NCI-H128 (cell line): ENCODE results near the gene BLVRB.
"Not testable (repeated sequence)": the region's sequence is repeated elsewhere in the genome, so short reads cannot be mapped to it uniquely, and the experiment has no call there.

Experiments
- DNase-seq: peaks from one replicate; lab custom pipeline; 2025; ENCODE audit not compliant: unreplicated experiment; lab: John Stamatoyannopoulos, UW

The BLVRB gene

DNA sequence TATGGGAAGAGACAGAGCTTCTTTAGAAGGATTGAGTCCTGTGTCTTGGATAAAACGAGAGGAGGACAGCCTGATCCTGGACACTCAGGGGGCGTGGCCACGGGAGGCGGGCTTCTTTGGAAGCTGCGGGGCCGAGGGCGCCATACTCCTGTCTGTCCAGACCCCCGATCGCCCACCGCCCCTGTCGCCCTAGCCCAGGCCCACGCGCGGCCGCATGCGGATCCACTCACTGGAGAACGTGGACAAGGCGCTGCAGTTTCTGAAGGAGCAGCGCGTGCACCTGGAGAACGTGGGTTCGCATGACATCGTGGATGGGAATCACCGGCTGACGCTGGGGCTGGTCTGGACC, 24.3 kb upstream of the BLVRB start:
- no peak for DNase-seq

DNA sequence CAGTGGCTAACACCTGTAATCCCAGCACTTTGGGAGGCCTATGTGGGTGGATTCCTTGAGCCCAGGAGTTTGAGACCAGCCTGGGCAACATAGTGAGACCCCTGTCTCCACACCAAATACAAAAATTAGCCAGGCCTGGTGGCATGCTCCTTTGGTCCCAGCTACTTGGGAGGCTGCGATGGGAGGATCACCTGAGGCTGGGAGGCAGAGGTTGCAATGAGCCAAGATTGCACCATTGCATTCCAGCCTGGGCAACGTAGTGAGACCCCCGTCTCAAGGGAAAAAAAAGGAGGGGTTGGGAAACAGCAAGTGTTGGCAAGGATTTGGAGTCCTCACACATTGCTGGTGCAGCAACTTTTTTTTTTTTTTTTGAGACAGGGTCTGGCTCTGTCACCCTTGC, 20.5 kb upstream of the BLVRB start:
- DNase-seq: no peak

DNA sequence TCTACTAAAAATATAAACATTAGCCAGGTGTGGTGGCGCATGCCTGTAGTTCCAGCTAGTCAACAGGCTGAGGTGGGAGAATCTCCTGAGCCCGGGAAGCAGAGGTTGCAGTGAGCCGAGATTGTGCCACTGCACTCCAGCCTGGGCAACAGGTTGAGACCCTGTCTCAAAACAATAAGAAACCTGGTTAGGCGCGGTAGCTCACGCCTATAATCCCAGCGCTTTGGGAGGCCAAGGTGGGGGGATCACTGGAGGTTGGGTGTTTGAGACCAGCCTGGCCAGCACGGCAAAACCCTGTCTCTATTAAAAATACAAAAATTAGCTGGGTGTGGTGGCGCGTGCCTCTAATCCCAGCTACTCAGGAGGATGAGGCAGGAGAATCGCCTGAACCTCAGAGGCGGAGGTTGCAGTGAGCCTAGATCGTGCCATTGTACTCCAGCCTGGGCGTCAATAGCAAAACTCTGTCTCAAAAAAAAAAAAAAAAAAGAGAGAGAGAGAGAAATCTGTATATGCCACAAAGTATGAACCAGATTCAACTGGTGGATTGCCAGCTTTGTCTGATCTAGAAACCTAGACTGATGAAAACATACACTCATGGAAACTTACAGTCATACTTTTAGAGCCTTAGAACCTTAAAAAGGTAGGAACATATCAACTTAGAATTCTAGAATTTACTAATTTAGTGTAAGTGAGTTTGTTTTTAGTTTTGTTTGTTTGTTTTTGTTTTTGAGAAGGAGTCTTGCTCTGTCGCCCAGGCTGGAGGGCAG, 10.5 kb upstream of the BLVRB start:
- not testable (repeated sequence) for DNase-seq

DNA sequence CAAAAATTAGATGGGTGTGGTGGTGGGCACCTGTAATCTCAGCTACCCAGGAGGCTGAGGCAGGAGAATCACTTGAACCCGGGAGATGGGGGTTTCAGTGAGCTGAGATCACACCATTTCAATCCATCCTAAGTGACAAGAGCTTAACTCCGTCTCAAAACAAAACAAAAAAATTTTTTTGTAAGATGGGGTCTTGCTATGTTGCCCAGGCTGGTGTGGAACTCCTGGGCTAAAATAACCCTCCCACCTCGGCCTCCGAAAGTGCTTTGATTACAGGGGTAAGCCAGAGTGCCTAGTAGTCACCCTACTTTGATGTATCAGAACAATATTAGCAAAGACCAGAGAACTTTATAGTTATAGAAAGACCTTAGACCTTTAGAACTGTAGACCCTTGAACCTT, 9.2 kb upstream of the BLVRB start:
- no peak for DNase-seq

DNA sequence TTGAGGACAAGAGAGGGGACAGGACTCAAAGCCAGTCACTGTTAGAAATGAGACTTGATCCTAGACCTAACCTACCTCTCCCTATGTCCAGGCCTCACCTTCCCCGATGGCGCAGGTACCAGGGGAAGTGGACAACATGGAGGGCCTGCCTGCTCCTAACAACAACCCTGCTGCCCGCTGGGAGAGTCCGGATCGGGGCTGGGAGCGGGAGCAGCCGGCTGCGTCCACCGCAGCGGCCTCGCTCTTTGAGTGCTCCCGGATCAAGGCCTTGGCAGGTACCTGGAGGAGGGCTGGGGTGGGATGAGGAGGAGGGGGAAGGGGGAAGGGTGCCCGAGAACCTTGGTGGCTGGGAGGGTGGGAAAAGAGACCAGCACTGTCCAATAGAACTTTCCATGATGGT, 7.0 kb upstream of the BLVRB start:
- no peak for DNase-seq

DNA sequence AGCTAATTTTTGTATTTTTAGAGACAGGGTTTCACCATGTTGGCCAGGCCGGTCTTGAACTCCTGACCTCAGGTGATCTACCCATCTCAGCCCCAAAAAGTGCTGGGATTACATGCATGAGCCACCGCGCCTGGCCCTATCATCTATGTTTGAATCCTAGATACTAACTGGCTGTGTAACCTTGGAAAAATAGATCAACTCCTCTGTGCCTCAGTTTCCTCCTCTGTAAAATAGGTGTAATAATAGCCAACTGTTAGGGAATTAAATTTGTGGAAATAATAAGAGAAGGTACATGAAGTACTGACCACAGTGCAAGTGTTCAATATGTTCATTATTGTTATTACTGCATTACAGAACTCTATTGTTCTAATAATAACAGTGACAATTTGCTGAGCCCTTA, 5.6 kb upstream of the BLVRB start:
- DNase-seq: no peak

DNA sequence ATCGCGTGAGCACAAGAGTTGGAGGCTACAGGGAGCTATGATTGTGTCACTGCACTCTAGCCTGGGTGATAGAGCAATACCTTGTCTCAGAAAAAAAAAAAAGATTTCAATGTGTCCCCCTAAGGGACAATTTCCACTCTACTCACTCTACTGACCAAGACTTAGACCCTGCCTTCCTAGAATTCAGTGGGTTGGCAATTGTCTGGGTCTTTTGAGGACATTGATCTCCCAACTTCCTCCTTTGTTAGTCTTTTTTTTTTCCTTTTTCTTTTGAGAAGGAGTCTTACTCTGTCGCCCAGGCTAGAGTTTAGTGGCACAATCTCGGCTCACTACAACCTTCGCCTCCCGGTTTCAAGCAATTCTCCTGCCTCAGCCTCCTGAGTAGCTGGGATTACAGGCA, 3.5 kb upstream of the BLVRB start:
- no peak for DNase-seq

DNA sequence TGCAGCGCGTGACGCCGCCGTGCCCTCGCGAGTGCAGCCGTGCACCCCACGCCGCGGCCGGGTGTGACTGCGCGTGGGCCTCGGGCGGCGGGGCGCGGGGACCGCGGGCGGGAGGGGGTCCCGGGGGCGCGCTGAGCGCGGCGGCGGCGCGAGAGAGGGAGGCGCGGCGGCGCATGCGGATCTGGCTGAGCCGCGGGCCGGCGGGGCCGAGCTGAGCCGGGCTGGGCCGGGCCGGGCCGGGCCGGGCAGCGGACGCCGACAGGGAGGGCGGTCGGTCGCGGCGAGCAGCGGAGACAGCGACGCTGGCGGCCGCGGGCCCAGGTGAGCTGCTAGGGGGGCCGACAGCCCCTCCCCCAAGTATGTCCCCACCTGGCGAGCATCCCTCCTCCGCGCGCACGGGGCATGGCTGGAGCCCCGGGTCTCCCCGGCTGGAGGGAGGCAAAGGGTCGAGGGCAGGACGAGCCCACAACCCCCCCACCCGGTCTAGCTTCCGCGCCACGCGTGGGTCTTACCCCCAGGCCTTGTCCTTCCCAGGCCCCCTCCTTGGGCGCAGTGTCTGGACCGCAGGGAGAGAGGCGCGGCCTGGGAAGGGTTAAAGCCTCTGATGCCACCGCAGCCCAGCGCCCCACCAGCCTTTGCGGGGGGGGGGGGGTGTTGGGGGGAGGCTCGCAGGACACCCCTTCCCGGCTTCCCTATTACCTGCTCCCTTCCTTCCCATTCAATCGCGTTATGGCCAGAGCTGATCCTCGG, 1.6 kb upstream of the BLVRB start, which contains the start of gene SPTBN4:
TSS of gene SPTBN4 (plus strand) at position 17 of the 750 bp plus-strand sequence. CDS start 5,621 bp downstream, outside the sequence.
- no peak for DNase-seq

DNA sequence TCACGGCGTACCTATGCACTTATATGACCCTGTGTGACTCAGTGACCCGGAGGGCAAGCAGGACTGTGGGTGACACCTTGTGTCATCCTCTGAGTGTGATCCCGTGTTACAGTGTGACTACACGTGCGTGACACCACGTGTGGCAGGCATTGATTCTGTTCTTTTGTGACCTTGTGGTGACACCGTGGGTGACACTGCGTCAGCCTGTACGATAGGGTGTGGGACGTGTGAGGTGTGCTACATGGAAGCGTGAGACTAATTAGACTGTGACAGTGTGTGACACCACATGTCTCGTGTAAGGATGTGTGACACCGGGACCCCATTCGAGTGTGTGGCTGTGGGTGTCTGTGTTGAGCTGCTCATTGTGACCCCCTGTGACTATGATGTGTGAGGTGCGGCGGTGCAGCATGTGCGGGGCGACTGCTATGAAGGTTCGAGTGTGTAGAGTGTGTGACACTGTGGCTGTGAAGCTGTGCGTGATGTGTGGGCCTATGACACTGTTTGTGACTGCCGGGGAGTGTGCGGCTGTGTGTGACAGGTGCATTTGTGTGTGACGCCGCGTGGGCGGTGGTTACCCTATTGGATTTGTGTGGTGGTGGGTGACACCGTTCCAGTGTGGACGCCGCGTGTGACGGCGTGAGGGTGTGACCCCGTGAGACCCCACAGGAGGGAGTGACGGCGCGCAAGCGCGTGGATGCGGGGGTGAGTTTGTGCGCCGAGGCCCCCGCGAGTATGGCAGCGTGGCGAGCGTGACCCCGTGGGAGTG, 857 bp upstream of the BLVRB start:
- DNase-seq: no peak

DNA sequence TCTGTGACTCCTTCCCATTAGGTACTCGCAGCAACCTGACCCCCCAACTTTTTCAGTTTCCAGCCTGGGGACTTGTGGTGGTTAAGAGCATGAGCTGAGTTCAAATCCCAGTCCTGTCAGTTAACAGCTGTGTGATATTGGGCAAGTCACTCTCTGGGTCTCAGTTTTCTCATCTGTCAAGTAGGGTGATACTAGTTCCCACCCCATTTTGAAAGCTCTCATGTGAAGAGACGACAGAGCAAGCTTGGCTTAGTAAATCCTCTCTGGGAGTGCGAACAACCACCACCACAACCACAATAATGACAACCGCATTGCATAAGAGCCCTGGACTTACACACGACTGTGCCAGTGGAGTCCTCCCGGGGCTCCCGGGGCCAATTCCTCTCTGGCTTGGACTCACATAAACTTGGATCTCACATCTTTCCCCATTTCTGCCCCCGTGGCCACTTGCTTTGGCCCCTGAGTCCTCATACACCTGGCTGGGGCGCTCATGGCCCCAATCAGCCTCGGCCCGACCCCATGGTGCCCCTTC, 454 bp downstream of the BLVRB start:
- no peak for DNase-seq

DNA sequence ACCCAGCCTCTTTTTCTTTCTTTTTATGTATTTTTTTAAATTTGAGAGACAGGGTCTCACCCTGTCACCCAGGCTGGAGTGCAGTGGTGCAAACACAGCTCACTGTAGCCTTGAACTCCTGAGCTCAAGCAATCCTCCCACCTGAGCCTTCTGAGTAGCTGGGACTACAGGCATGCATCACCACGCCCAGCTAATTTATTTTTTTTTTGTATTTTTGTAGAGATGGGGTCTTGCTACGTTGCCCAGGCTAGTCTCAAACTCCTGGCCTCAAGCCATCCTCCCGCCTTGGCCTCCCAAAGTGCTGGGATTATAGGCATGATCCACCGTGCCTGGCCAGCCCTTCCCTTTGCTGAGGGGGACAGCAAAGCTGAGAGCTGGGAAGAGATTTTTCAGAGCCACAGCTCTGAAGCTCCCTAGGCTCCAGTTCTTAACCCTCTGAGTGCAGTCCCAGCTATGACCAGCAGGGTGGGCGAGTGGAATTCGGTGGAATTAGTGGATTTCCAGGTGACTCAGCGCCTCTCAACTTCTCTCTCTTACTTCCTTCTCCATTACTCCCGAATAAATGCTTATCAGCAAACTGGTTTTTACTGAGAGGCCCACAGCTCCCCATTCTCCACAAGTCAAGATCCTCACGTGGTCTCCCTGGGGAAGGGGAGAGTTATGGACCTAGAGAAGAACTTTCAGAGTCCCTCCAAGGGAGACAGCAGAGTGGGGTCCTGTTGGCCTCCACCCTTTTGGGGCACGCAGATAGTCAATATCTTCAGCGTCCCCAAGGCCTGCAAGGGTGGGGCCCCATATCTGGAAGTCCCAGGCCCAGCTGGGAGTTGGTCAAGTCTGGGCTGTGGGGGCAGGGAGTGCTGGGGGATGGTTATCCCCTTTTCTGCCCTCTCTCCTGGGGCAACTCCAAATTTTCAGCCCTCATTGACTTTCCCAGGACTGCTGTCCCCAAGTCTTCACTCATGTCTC, 1.2 kb downstream of the BLVRB start:
- peak; percentile 33 for DNase-seq

DNA sequence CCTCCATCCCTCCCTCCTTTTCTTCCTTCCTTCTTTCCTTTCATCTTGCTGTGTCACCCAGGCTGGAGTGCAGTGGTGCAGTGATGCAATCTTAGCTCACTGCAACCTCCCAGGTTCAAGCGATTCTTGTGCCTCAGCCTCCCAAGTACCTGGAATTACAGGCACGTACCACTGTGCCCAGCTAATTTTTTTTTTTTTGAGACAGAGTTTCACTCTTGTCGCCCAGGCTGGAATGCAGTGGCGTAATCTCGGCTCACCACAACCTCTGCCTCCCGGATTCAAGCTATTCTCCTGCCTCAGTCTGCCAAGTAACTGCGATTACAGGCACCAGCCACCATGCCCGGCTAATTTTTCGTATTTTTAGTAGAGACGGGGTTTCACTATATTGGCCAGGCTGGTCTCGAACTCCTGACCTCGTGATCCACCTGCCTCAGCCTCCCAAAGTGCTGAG, 1.9 kb downstream of the BLVRB start:
- DNase-seq: not testable (repeated sequence)

DNA sequence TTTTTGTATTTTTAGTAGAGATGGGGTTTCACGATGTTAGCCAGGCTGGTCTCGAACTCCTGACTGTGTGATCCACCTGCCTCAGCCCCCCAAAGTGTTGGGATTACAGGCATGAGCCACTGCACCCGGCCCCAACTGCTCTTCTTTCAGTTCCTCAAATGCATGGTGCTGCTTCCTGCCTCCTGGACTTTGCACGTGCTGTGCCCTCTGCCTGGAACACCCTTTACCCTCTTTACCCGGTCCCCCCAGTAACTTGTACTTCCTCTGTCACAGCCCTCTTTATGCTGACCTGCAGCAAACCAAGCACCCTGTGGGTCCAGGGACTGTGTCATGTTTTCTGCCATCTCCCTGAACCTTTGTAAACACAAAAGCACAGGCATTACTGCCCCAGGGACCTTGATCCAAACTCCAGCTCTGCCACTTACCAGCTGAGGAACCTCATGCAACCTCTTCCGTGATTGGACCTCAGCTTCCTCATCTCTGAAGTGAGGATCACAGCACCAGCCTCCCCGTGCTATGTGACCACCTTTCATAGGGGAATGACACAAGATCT, 3.8 kb downstream of the BLVRB start:
- no peak for DNase-seq

DNA sequence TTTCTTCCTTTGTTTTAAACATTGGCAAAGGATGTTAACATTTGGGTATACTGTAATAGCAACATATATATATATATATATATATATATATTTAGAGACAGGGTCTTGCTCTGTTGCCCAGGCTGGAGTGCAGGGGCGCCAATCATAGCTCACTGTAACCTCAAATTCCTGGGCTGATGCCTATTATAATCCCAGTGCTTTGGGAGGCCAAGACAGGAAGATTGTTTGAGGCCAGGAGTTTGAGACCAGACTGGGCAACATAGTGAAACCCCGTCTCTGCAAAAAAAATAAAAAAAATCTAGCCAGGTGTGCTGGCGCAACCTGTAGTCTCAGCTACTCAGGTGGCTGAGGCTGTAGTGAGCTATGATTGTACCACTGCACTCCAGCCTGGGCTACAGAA, 5.4 kb downstream of the BLVRB start:
- DNase-seq: no peak

DNA sequence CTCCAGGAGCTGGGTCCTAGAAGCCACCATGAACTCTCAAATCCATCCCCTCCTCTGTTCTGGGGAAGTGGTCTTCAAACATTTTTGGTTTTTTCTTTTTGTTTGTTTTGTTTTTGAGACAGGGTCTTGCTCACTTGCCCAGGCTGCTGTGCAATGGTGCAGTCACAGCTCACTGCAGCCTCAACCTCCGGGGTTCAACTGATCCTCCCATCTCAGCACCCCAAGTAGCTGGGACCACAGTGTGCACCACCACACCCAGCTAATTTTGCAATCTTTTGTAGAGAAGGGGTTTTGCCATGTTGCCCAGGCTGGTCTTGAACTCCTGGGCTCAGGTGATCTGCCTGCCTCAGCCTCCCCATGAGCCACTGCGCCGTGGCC, 7.0 kb downstream of the BLVRB start:
- no peak for DNase-seq

DNA sequence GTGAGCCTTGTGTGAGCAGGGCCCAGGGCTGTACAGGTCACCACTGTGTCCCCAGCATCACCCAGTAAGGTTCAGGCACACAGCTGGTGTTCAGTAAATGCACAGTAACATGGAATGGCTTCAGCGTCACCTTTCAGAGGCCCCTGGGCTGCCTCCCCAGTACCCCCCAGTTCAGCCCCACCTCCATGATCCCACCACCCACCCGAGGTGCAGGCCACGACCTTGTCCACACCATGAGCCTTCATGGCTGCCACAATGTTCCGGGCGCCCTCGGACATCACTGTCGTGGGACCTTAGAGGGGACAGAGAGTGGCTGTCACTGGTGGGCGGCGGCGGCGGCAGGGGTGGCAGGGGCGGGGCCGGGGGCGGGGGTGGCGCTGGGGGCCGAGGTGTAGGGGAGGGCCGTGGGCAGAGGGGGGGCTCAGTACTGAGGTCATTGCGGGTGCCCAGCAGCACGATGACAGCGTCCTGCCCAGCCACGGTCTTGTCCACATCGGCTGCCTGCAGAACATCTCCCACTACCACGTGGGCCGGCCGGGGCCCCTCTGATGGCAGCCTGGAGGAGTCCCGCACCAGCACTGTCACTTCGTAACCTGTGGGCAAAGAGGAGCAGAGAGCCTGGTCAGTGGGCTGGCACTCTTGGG, 7.5 kb downstream of the BLVRB start:
- no peak for DNase-seq

DNA sequence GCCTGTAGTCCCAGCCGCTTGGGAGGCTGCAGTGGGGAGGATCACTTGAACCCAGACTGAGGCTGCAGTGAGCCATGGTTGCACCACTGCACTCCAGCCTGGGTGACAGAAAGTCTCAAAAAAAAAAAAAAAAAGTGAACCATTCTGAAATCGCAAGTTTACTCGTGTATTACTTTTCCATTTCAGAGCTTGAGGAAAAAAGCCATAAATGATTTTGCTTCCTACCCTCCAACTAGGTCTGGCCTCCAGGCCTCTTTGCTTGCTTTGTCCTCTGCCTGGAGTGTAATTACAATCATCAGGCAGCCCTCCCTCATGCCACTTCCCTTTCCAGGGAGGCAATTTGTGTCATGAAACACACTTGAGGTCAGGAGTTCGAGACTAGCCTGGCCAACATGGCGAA, 8.5 kb downstream of the BLVRB start:
- DNase-seq: no peak

DNA sequence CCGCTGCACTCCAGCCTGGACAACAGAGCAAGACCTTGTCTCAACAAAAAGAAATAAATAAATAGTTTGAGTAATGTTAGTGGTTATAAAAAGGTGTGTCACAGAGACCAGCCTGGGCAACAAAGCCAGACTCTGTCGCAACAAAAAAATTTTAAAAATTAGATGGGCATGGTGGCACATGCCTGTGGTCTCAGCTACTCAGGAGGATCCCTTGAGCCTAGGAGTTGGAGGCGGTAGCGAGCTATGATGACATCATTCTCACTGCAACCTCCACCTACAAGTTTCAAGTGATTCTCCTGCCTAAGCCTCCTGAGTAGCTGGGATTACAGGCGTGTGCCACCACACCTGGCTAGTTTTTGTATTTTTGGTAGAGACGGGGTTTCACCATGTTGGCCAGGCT, 11.6 kb downstream of the BLVRB start:
- not testable (repeated sequence) for DNase-seq

DNA sequence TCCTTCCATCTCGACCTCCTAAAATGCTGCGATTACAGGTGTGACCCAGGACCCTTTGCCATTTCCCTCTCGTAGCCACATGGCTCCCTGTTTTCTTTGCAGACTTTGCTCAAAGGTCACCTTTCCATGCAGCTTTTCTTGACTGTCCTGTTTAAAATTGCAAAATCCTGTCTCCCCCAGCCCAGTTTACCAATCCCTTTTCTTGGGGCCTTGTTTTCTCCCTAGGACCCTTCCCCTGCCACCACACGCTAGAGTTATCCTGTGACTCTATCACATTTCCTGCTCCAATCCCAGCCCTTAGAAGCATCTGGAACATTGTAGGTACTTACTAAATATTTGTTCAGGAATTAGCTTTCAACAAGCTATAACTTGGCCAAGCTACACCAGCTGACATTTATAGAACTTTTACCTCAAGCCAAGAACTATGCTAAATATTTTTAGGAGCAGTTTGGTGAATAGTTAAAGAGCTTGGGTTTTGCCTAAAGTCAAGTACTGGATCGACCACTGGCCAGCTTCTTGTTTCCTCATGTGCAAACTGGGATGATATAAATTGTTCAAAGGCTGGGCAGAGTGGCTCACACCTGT, 12.3 kb downstream of the BLVRB start:
- DNase-seq: no peak
